Lower lobe of right lung (tissue), 2 donors: ENCODE measurements around the gene SLC35F3. TPM values are rescaled to one million over a fixed set of nuclear protein-coding genes. Genes with fewer than 3 reads are reported as not detected.

Experiments used
- ATAC-seq, 2 donors: fragments of 200-7000 bp; cut with Tn5 transposase; one replicate each; pipeline ENCODE4 v1.9.1; 2020 to 2022; ENCODE audit warnings: mild to moderate bottlenecking in 2 of 2, moderate library complexity in 2 of 2
- DNase-seq: peaks from one replicate; pipeline ENCODE4 v3.0.0-alpha.2; 2020
- H3K27ac ChIP-seq: fragments of 200-600 bp; one replicate; pipeline ENCODE4 v1.8.0; 2022
- H3K27me3 ChIP-seq: fragments of 200-600 bp; one replicate; pipeline ENCODE4 v1.8.0; 2022; ENCODE audit warnings: low read depth
- H3K36me3 ChIP-seq: fragments of 200-600 bp; one replicate; pipeline ENCODE4 v1.8.0; 2022; ENCODE audit warnings: mild to moderate bottlenecking
- H3K4me1 ChIP-seq: fragments of 200-600 bp; one replicate; pipeline ENCODE4 v1.8.0; 2022
- H3K4me3 ChIP-seq: fragments of 200-600 bp; one replicate; pipeline ENCODE4 v1.8.0; 2022; ENCODE audit warnings: mild to moderate bottlenecking
- H3K9me3 ChIP-seq: fragments of 200-600 bp; one replicate; pipeline ENCODE4 v1.8.0; 2022
- CTCF ChIP-seq: fragments of 200-600 bp; IDR thresholded peaks from one replicate; pipeline ENCODE4 v1.8.0; 2022; ENCODE audit warnings: antibody characterized with exemption, mild to moderate bottlenecking
- intact Hi-C: fragments of 100-400 bp; cut with DNase I; formaldehyde crosslinking; loops from one replicate; pipeline ENCODE4 v1.11.0; 2022
- total RNA-seq: library from RNA; stranded (reverse); fragmentation: NEBNext Ultra II Directional; extraction: Animal tissue kit (Norgen Biotek cat#: 25700); gene quantifications from one replicate; pipeline ENCODE4 v1.2.1, GENCODE V29; 2021
- donor health status: DM: no; HTN: yes; CAD: no; lungs with severe emphysema.

The SLC35F3 gene
- total RNA-seq, 1 donor from 2014 or later: 0.41 TPM

DNA sequence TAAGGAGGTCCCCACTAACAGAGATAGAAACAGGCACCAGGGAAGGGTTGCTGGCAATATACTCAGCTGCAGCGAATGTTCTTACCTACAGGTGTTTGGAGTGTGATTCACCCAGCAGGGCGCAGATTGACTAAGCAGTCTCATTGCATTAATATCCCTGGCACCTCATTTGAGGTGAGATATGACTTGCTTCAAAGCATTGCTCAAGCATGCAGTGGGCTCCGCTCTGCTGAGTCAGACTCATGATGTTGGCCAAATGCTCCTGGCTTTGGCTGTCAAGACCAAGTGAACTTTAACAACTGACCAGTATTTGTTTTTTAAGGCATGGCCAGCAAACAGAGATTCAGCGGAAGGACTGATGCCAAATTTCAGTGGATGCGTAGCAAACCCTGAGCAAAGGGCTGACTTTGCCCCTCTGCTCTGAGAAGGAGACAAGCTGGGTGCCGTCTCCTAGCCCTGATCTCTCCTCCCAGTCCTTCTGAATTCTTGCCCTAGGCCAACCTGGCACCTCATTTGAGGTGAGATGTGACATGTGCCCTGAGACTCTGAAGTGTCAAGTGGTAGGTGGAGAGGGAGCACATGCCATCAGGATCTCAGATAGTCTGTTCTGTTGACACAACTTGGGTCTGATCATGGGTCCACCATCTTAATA, 281.7 kb downstream of the SLC35F3 start:
- ATAC-seq (no peak), DNase-seq (no peak)
- TF ChIP-seq CTCF: no peak
- Histone ChIP-seq H3K36me3 (no peaks in the 10 kb centered on the region), H3K4me1 (no peaks in the 10 kb centered on the region), H3K4me3 (no peak overlapping the region), H3K9me3 (no peaks in the 10 kb centered on the region), H3K27ac (no peak overlapping the region), H3K27me3 (no peaks in the 10 kb centered on the region)
- intact Hi-C loops: no loop called here

DNA sequence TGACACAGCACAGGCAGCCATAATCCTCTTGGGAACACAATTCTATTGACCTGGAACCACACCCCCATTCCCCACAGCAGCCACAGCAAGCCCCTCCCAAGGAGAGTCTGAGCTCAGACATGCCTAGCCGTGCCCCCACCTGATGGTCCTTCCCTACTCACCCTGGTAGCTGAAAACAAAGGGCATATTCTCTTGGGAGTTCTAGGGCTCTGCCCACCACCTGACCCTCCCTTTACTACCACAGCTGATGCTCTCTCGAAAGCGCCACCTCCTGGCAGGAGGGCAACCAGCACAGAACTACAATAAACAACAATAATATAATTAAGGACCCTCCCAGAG, 283.9 kb downstream of the SLC35F3 start:
- Histone ChIP-seq H3K27me3 (no peaks in the 10 kb centered on the region), H3K4me3 (no peak overlapping the region), H3K36me3 (no peaks in the 10 kb centered on the region), H3K9me3 (no peaks in the 10 kb centered on the region), H3K4me1 (no peaks in the 10 kb centered on the region), H3K27ac (no peak overlapping the region)
- intact Hi-C loops: no loop called here
- ATAC-seq (no peak), DNase-seq (no peak)
- no peak for TF ChIP-seq CTCF

DNA sequence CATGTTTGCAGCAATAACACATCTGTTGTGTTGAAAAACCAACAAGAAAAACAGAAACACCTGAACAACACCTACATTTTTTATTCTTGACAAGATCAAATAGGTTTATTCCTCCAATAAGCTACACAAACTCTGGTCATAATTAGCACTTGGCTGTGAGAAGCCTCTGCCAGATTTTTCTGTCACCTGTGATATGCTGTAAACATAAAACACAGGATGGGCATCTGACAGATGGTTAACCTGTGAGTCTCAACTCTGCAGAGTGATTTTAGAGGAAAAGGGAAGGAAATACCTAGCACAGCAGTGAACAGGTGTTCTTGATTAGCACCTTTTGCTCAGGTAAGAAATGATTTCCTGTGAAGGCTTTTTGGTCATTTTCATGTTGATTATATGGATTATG, 293.4 kb downstream of the SLC35F3 start:
- TF ChIP-seq CTCF: no peak
- no peaks in the 10 kb centered on the region for H3K27me3 ChIP-seq
- intact Hi-C loops: no loop called here
- H3K27ac ChIP-seq: no peak overlapping the region
- DNase-seq (no peak), ATAC-seq (no peak)
- H3K4me1 ChIP-seq: no peaks in the 10 kb centered on the region
- H3K36me3 ChIP-seq: no peaks in the 10 kb centered on the region
- peaks cover 3% of the 10 kb centered on the region for H3K9me3 ChIP-seq
- no peak overlapping the region for H3K4me3 ChIP-seq

GRCh38 chr1:234199476-234200127, 295.1 kb downstream of the SLC35F3 start:
- Histone ChIP-seq H3K27ac (no peak overlapping the region), H3K4me3 (no peak overlapping the region), H3K4me1 (no peaks in the 10 kb centered on the region), H3K27me3 (no peaks in the 10 kb centered on the region), H3K36me3 (no peaks in the 10 kb centered on the region), H3K9me3 (peaks cover 3% of the 10 kb centered on the region)
- TF ChIP-seq CTCF: no peak
- DNase-seq: no peak
- intact Hi-C loops: no loop called here
- ATAC-seq: no peak

DNA sequence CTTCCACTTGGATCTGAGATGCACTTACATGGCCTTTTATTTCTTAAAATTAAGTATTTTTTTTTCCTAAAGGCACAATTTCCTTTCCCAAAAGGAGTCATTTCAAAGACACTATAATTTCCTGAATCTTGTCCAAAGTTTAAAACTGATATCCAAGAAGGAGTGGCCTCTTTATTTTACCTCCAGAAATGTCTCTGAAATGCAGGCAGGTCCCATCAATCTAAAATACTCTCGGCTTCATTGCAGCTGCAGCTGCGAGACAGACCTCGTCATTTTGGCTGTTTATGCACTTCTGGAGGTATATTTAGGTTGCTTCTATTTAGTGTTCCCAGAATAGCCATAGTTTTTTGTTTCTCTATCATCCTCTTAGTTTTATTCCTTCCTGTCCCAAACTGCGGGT, 296.1 kb downstream of the SLC35F3 start:
- Histone ChIP-seq H3K36me3 (no peaks in the 10 kb centered on the region), H3K4me1 (no peaks in the 10 kb centered on the region), H3K4me3 (no peak overlapping the region), H3K27ac (no peak overlapping the region), H3K27me3 (no peaks in the 10 kb centered on the region), H3K9me3 (peaks cover 3% of the 10 kb centered on the region)
- DNase-seq (no peak), ATAC-seq (no peak)
- intact Hi-C loops: no loop called here
- no peak for TF ChIP-seq CTCF
